Neural cell (in vitro differentiated cells): ENCODE measurements around the gene ULBP2.

Source experiments
- EZH2 ChIP-seq: fragments of 200-600, 300-800 bp; shearing (Covaris generic), sonication (generic); IDR thresholded peaks from 2 replicates; pipeline ENCODE4 v1.6.1; 2014; ENCODE audit warnings: antibody characterized with exemption, low read length, borderline replicate concordance, mild to moderate bottlenecking; ENCODE audit not compliant: insufficient read depth, poor library complexity, severe bottlenecking
- RAD21 ChIP-seq: fragments of 450-650 bp; conservative IDR thresholded peaks from 2 replicates; pipeline ENCODE4 v1.6.1; 2014; ENCODE audit warnings: antibody characterized with exemption, mild to moderate bottlenecking, moderate library complexity
- TF ChIP-seq, protein P1 (sequence below): fragments of 450-650 bp; IDR thresholded peaks from 2 replicates; pipeline ENCODE4 v1.5.1; 2014; ENCODE audit warnings: antibody characterized with exemption, mild to moderate bottlenecking, moderate library complexity; ENCODE audit not compliant: poor library complexity, severe bottlenecking

- TF ChIP-seq RAD21 (no peak), EZH2 (no peak)
- TF ChIP-seq, protein P1, sequence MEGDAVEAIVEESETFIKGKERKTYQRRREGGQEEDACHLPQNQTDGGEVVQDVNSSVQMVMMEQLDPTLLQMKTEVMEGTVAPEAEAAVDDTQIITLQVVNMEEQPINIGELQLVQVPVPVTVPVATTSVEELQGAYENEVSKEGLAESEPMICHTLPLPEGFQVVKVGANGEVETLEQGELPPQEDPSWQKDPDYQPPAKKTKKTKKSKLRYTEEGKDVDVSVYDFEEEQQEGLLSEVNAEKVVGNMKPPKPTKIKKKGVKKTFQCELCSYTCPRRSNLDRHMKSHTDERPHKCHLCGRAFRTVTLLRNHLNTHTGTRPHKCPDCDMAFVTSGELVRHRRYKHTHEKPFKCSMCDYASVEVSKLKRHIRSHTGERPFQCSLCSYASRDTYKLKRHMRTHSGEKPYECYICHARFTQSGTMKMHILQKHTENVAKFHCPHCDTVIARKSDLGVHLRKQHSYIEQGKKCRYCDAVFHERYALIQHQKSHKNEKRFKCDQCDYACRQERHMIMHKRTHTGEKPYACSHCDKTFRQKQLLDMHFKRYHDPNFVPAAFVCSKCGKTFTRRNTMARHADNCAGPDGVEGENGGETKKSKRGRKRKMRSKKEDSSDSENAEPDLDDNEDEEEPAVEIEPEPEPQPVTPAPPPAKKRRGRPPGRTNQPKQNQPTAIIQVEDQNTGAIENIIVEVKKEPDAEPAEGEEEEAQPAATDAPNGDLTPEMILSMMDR: no peak
Measured at GRCh38 chr6:149903938-149904611, 37.7 kb upstream of the ULBP2 start.
